HG03439 (cell line): ENCODE data around the gene CYP27A1.

Experiments used
- ATAC-seq: cut with Tn5 transposase; IDR thresholded peaks from one replicate; pipeline ENCODE4 v1.9.1; 2021; ENCODE audit warnings: mild to moderate bottlenecking, moderate library complexity; ENCODE audit not compliant: unreplicated experiment

CYP27A1 gene

GRCh38 chr2:218809515-218809914, 27.6 kb downstream of the CYP27A1 start:
- ATAC-seq = no peak

- no peak for ATAC-seq
Measured at GRCh38 chr2:218810256-218810655, 28.3 kb downstream of the CYP27A1 start.

- ATAC-seq = no peak
Measured at GRCh38 chr2:218811382-218811781, 29.4 kb downstream of the CYP27A1 start.

GRCh38 chr2:218812096-218812815, 30.3 kb downstream of the CYP27A1 start:
- ATAC-seq = no peak

- ATAC-seq = no peak
Measured at GRCh38 chr2:218812861-218813260, 30.9 kb downstream of the CYP27A1 start.

GRCh38 chr2:218813771-218814460, 32.0 kb downstream of the CYP27A1 start:
- no peak for ATAC-seq

- no peak for ATAC-seq
Measured at GRCh38 chr2:218814540-218815243, 32.7 kb downstream of the CYP27A1 start.

GRCh38 chr2:218815244-218815637, 33.3 kb downstream of the CYP27A1 start:
- ATAC-seq = no peak

GRCh38 chr2:218815649-218816048, 33.7 kb downstream of the CYP27A1 start:
- ATAC-seq = no peak

GRCh38 chr2:218816561-218817011, 34.6 kb downstream of the CYP27A1 start:
- no peak for ATAC-seq

GRCh38 chr2:218819093-218819492, 37.1 kb downstream of the CYP27A1 start:
- no peak for ATAC-seq

- ATAC-seq = no peak
Measured at GRCh38 chr2:218820746-218821369, 38.9 kb downstream of the CYP27A1 start.

- ATAC-seq = no peak
Measured at GRCh38 chr2:218821605-218822211, 39.8 kb downstream of the CYP27A1 start.

GRCh38 chr2:218822622-218823021, 40.7 kb downstream of the CYP27A1 start:
- no peak for ATAC-seq

- ATAC-seq = no peak
Measured at GRCh38 chr2:218823196-218823855, 41.4 kb downstream of the CYP27A1 start.

- no peak for ATAC-seq
Measured at GRCh38 chr2:218824004-218824403, 42.1 kb downstream of the CYP27A1 start.

- no peak for ATAC-seq
Measured at GRCh38 chr2:218826791-218827190, 44.8 kb downstream of the CYP27A1 start.

- ATAC-seq = no peak
Measured at GRCh38 chr2:218827701-218828476, 45.9 kb downstream of the CYP27A1 start.

GRCh38 chr2:218828477-218828778, 46.5 kb downstream of the CYP27A1 start:
- ATAC-seq = no peak
